Measurements from ENCODE around the gene TPSB2.

- TF ChIP-seq CTCF (IDR thresholded peaks at IDR 0.05; ENCODE audit: low read depth, low read length) (no peak), EZH2phosphoT487 (IDR thresholded peaks at IDR 0.05; ENCODE audit: low read depth) (no peak)
Observed at GRCh38 chr16:1256874-1257322, 26.9 kb upstream of the TPSB2 start.
